Gastrocnemius medialis (tissue), 4 donors: Measurements from ENCODE around the gene IPCEF1.

Experiments
- POLR2A ChIP-seq, 2 donors: fragments of 450-650 bp; IDR thresholded peaks; one replicate each; pipeline ENCODE4 v1.6.1; 2017; ENCODE audit warnings: antibody characterized with exemption in 2 of 2, mild to moderate bottlenecking in 2 of 2, moderate library complexity in 2 of 2
- TF ChIP-seq, protein P1 (sequence below), 5 experiments: fragments of 450-650 bp in 3 of 5; fragments of 200-600 bp in 2 of 5; sonication (generic) in 2 of 5; IDR thresholded peaks in 4 of 5; conservative IDR thresholded peaks in 1 of 5; 1 replicate in 4 of 5; 2 replicates in 1 of 5; pipeline ENCODE4 v1.5.1; 2016 to 2019; ENCODE audit warnings: antibody characterized with exemption in 5 of 5, mild to moderate bottlenecking in 3 of 5, moderate library complexity in 3 of 5

DNA sequence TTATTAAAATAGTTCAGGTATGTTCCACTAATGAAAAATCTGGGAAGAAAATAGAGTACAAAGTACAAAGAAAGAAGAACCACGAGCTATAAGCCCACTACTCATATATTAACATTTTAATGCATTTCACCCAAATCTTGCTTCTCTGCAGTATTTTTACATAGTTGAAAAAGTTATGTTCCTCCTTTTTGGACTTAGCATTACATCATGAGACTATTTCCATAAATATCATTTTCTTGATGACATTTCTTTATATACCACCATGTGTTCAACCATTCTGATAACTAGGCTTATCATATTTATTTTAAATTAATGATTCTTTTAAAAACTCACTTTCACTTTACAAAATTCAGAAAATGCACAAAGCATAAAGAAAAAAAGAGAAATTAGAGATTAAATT is 3.0 kb downstream of the IPCEF1 start:
- TF ChIP-seq, protein P1, sequence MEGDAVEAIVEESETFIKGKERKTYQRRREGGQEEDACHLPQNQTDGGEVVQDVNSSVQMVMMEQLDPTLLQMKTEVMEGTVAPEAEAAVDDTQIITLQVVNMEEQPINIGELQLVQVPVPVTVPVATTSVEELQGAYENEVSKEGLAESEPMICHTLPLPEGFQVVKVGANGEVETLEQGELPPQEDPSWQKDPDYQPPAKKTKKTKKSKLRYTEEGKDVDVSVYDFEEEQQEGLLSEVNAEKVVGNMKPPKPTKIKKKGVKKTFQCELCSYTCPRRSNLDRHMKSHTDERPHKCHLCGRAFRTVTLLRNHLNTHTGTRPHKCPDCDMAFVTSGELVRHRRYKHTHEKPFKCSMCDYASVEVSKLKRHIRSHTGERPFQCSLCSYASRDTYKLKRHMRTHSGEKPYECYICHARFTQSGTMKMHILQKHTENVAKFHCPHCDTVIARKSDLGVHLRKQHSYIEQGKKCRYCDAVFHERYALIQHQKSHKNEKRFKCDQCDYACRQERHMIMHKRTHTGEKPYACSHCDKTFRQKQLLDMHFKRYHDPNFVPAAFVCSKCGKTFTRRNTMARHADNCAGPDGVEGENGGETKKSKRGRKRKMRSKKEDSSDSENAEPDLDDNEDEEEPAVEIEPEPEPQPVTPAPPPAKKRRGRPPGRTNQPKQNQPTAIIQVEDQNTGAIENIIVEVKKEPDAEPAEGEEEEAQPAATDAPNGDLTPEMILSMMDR (IDR thresholded peaks at IDR 0.05 in 4 of 5, conservative IDR thresholded peaks at IDR 0.05 in 1 of 5), result no peak
- TF ChIP-seq POLR2A (IDR thresholded peaks at IDR 0.05), result no peak
